OCI-LY3 (cell line): ENCODE results near the gene DNM3.

Source experiments
- H2AFZ ChIP-seq: fragments of 200-600, 300-600 bp; shearing (Covaris generic); 2 replicates; pipeline ENCODE4 v1.6.0; 2014; ENCODE audit warnings: antibody characterized with exemption, low read depth, low read length
- H3K27ac ChIP-seq: fragments of 200-600, 300-600 bp; sonication (generic); 2 replicates; pipeline ENCODE4 v1.5.1; 2014; ENCODE audit warnings: mild to moderate bottlenecking, low read length, moderate library complexity, mixed read lengths
- H3K27me3 ChIP-seq: fragments of 200-600, 300-600 bp; sonication (generic); 2 replicates; pipeline ENCODE4 v1.6.1; 2014; ENCODE audit warnings: low read depth, low read length, mixed read lengths
- H3K36me3 ChIP-seq: fragments of 200-600, 300-600 bp; sonication (generic); replicated peaks from 2 replicates; pipeline ENCODE3; 2014; ENCODE audit warnings: low read depth, low read length, mixed read lengths
- H3K4me1 ChIP-seq: fragments of 300-600, 200-600 bp; sonication (generic); 2 replicates; pipeline ENCODE4 v1.6.1; 2014; ENCODE audit warnings: low read length, mixed read lengths
- H3K4me2 ChIP-seq: fragments of 200-600, 300-600 bp; sonication (generic); 2 replicates; pipeline ENCODE4 v1.6.1; 2014; ENCODE audit warnings: low read length, mixed read lengths
- H3K4me3 ChIP-seq: fragments of 300-600, 200-600 bp; sonication (generic); 2 replicates; pipeline ENCODE4 v1.5.1; 2014; ENCODE audit warnings: antibody characterized with exemption, mild to moderate bottlenecking, low read length, moderate library complexity
- H3K79me2 ChIP-seq: fragments of 300-600, 200-600 bp; shearing (Covaris generic); 2 replicates; pipeline ENCODE4 v1.6.1; 2014; ENCODE audit warnings: mild to moderate bottlenecking, low read length, mixed read lengths
- H3K9ac ChIP-seq: fragments of 300-600, 200-600 bp; shearing (Covaris generic); 2 replicates; pipeline ENCODE4 v1.6.0; 2014; ENCODE audit warnings: mild to moderate bottlenecking, low read length, moderate library complexity
- H3K9me3 ChIP-seq: fragments of 200-600, 300-600 bp; shearing (Covaris generic); 2 replicates; pipeline ENCODE4 v1.6.1; 2014; ENCODE audit warnings: low read length, mixed read lengths; ENCODE audit not compliant: insufficient read depth
- H4K20me1 ChIP-seq: fragments of 200-600, 300-600 bp; sonication (generic); 2 replicates; pipeline ENCODE4 v1.6.1; 2016; ENCODE audit warnings: low read length, mixed read lengths; ENCODE audit not compliant: insufficient read depth
- CTCF ChIP-seq: fragments of 200-600, 300-600 bp; sonication (generic); IDR thresholded peaks from 2 replicates; pipeline ENCODE4 v1.5.1; 2014; ENCODE audit warnings: antibody characterized with exemption, low read length, low read depth
- EZH2phosphoT487 ChIP-seq: fragments of 200-600 bp; shearing (Covaris generic); IDR thresholded peaks from 2 replicates; pipeline ENCODE4 v1.6.1; 2018; ENCODE audit warnings: antibody characterized with exemption, mixed run types, low read depth

Gene DNM3

GRCh38 chr1:171841050-171841910 is at the start of gene DNM3:
TSS of gene DNM3 (plus strand) at chr1:171841498. CDS start at chr1:171841657, 159 bp downstream.
- no peaks in the 10 kb centered on the region for H3K36me3 ChIP-seq
- peak within 1 kb of the TSS; percentile 0; the same call in 1 of the 2 replicates for H3K9ac ChIP-seq
- no peak within 1 kb of the TSS for H3K27ac ChIP-seq
- H3K4me1 ChIP-seq: 0 out of 2 replicates have a peak, but pooled peaks cover 8% of the 10 kb centered on the region
- no peaks in the 10 kb centered on the region for H3K79me2 ChIP-seq
- H3K4me2 ChIP-seq: peak within 1 kb of the TSS; percentile 66
- H4K20me1 ChIP-seq: no peaks in the 10 kb centered on the region
- H3K9me3 ChIP-seq: no peaks in the 10 kb centered on the region
- peak within 1 kb of the TSS; percentile 77 for H3K4me3 ChIP-seq
- peak within 1 kb of the TSS; percentile 18; the same call in 1 of the 2 replicates for H2AFZ ChIP-seq
- TF ChIP-seq EZH2phosphoT487: no peak
- TF ChIP-seq CTCF: no peak
- peaks cover 7% of the 10 kb centered on the region; the same call in 1 of the 2 replicates for H3K27me3 ChIP-seq

GRCh38 chr1:171792656-171793369 is 48.5 kb upstream of the DNM3 start:
- no peaks in the 10 kb centered on the region for H3K27me3 ChIP-seq
- no peaks in the 10 kb centered on the region for H3K79me2 ChIP-seq
- H3K4me1 ChIP-seq: no peaks in the 10 kb centered on the region
- H2AFZ ChIP-seq: no peak overlapping the region
- no peak overlapping the region for H3K4me3 ChIP-seq
- no peaks in the 10 kb centered on the region for H3K9me3 ChIP-seq
- H3K4me2 ChIP-seq: no peak overlapping the region
- no peak overlapping the region for H3K27ac ChIP-seq
- peaks cover 92% of the 10 kb centered on the region for H3K36me3 ChIP-seq
- no peak overlapping the region for H3K9ac ChIP-seq
- TF ChIP-seq EZH2phosphoT487: no peak
- TF ChIP-seq CTCF: no peak
- H4K20me1 ChIP-seq: no peaks in the 10 kb centered on the region

GRCh38 chr1:171793636-171794035 is 47.7 kb upstream of the DNM3 start:
- no peak overlapping the region for H2AFZ ChIP-seq
- H3K27me3 ChIP-seq: no peaks in the 10 kb centered on the region
- no peak overlapping the region for H3K27ac ChIP-seq
- no peak overlapping the region for H3K4me3 ChIP-seq
- no peak overlapping the region for H3K4me2 ChIP-seq
- H4K20me1 ChIP-seq: no peaks in the 10 kb centered on the region
- no peak overlapping the region for H3K9ac ChIP-seq
- TF ChIP-seq EZH2phosphoT487: no peak
- no peak for TF ChIP-seq CTCF
- H3K4me1 ChIP-seq: no peaks in the 10 kb centered on the region
- no peaks in the 10 kb centered on the region for H3K9me3 ChIP-seq
- H3K36me3 ChIP-seq: peaks cover 84% of the 10 kb centered on the region
- H3K79me2 ChIP-seq: no peaks in the 10 kb centered on the region

- Histone ChIP-seq H3K4me3 (no peak overlapping the region), H2AFZ (no peak overlapping the region), H3K4me2 (no peak overlapping the region), H3K9ac (no peak overlapping the region), H3K79me2 (no peaks in the 10 kb centered on the region), H3K36me3 (peaks cover 79% of the 10 kb centered on the region), H3K4me1 (no peaks in the 10 kb centered on the region), H3K27ac (no peak overlapping the region), H3K9me3 (no peaks in the 10 kb centered on the region), H4K20me1 (no peaks in the 10 kb centered on the region), H3K27me3 (no peaks in the 10 kb centered on the region)
- no peak for TF ChIP-seq CTCF
- TF ChIP-seq EZH2phosphoT487: no peak
Observed at GRCh38 chr1:171794085-171794484, 47.2 kb upstream of the DNM3 start.
